ENCODE data around the gene SH2D6. TPM values are rescaled to one million over a fixed set of nuclear protein-coding genes. Genes with fewer than 3 reads are reported as not detected.

The SH2D6 gene
- total and polyA plus RNA-seq, 9 of the 15 experiments (the other 6 are each of a cell fraction or from before 2014, with no cell fraction given): 0.07 to 0.76 (median 0.33) TPM; not detected in 2

- peak; percentile 8; the same call in 1 of the 2 replicates for TF ChIP-seq PHF8 (IDR thresholded peaks at IDR 0.05; ENCODE audit: borderline replicate concordance, low read length)
- TF ChIP-seq PYGO2 (tag; IDR thresholded peaks at IDR 0.05): no peak
- TF ChIP-seq SNIP1 (IDR thresholded peaks at IDR 0.05; ENCODE audit: low read depth): no peak
- TF ChIP-seq ZBTB2 (IDR thresholded peaks at IDR 0.05): no peak
- TF ChIP-seq MTA2 (IDR thresholded peaks at IDR 0.05; ENCODE audit: low read depth): no peak
- peak in 1 of 2 experiments; percentile 19; a peak in 2 of 4 replicates for TF ChIP-seq FOXK2 (conservative IDR thresholded peaks at IDR 0.05 in 1 of 2, IDR thresholded peaks at IDR 0.05 in 1 of 2; ENCODE audit: low read depth in 2 of 2)
- no peak for TF ChIP-seq ZNF217 (CRISPR knock-in tag; IDR thresholded peaks at IDR 0.05)
- TF ChIP-seq KLF13 (tag; IDR thresholded peaks at IDR 0.05; ENCODE audit: borderline replicate concordance, low read depth): peak; percentile 87
- no peak; a peak in 1 of 4 replicates for TF ChIP-seq SIN3A (IDR thresholded peaks at IDR 0.05; ENCODE audit: borderline replicate concordance in 2 of 2, control insufficient read depth in 1 of 2, low read depth in 2 of 2, low read length in 2 of 2)
- TF ChIP-seq ZNF79 (CRISPR knock-in tag; IDR thresholded peaks at IDR 0.05; ENCODE audit: low read depth): 0 out of 2 replicates have a peak, but pooled peaks have one; percentile 2
- no peak for TF ChIP-seq SMAD3 (CRISPR knock-in tag; conservative IDR thresholded peaks at IDR 0.05)
- TF ChIP-seq ZNF436 (CRISPR knock-in tag; IDR thresholded peaks at IDR 0.05): no peak
- TF ChIP-seq ATF2 (CRISPR knock-in tag; IDR thresholded peaks at IDR 0.05): no peak
- peak; percentile 74 for TF ChIP-seq TAF7 (tag; IDR thresholded peaks at IDR 0.05)
- no peak for TF ChIP-seq ZNF408 (CRISPR knock-in tag; IDR thresholded peaks at IDR 0.05; ENCODE audit: low read depth)
- no peak for TF ChIP-seq ZEB2 (IDR thresholded peaks at IDR 0.05)
- TF ChIP-seq ZNF655 (CRISPR knock-in tag; IDR thresholded peaks at IDR 0.05): no peak
- TF ChIP-seq MAFF (IDR thresholded peaks at IDR 0.05; ENCODE audit: low read length): no peak
- TF ChIP-seq ZNF324 (CRISPR knock-in tag; IDR thresholded peaks at IDR 0.05): no peak
- no peak for TF ChIP-seq NFE2 (IDR thresholded peaks at IDR 0.05; ENCODE audit: low read depth)
- no peak for TF ChIP-seq ZFP30 (CRISPR knock-in tag; IDR thresholded peaks at IDR 0.05; ENCODE audit: borderline replicate concordance)
- TF ChIP-seq CC2D1A (IDR thresholded peaks at IDR 0.05): peak; percentile 95
- peak; percentile 74 for TF ChIP-seq NFIC (IDR thresholded peaks at IDR 0.05)
- no peak for TF ChIP-seq THRA (IDR thresholded peaks at IDR 0.05)
- no peak for TF ChIP-seq FOXK1 (CRISPR knock-in tag; IDR thresholded peaks at IDR 0.05; ENCODE audit: borderline replicate concordance)
These were observed 2.2 kb downstream of the SH2D6 start (continued) for GRCh38 chr2:85420536-85421259.

Data from K562 (cell line).